Central memory CD4-positive, alpha-beta T cell (primary cell): Measurements from ENCODE around the gene CCDC149.

Source experiments
- DNase-seq: peaks from one replicate; pipeline ENCODE4 v3.0.0; 2022

The CCDC149 gene

GRCh38 chr4:24877868-24878635 is 34.8 kb downstream of the CCDC149 start:
- no peak for DNase-seq

GRCh38 chr4:24876431-24876830 is 36.4 kb downstream of the CCDC149 start:
- DNase-seq, result no peak

- no peak for DNase-seq
Measured at GRCh38 chr4:24872720-24873119, 40.1 kb downstream of the CCDC149 start.

- no peak for DNase-seq
Measured at GRCh38 chr4:24871210-24871609, 41.6 kb downstream of the CCDC149 start.

GRCh38 chr4:24867766-24868296 is 45.0 kb downstream of the CCDC149 start:
- DNase-seq, result no peak

GRCh38 chr4:24867251-24867650 is 45.6 kb downstream of the CCDC149 start:
- no peak for DNase-seq

- no peak for DNase-seq
Measured at GRCh38 chr4:24865401-24865800, 47.4 kb downstream of the CCDC149 start.

- no peak for DNase-seq
Measured at GRCh38 chr4:24863799-24864198, 49.0 kb downstream of the CCDC149 start.

GRCh38 chr4:24862073-24862751 is 50.6 kb downstream of the CCDC149 start:
- no peak for DNase-seq

GRCh38 chr4:24858550-24858949 is 54.3 kb downstream of the CCDC149 start:
- DNase-seq, result no peak

GRCh38 chr4:24858026-24858425 is 54.8 kb downstream of the CCDC149 start:
- no peak for DNase-seq

GRCh38 chr4:24856586-24856985 is 56.3 kb downstream of the CCDC149 start:
- no peak for DNase-seq

- no peak for DNase-seq
Measured at GRCh38 chr4:24855741-24856140, 57.1 kb downstream of the CCDC149 start.

- DNase-seq, result no peak
Measured at GRCh38 chr4:24853142-24853541, 59.7 kb downstream of the CCDC149 start.

GRCh38 chr4:24850674-24851073 is 62.2 kb downstream of the CCDC149 start:
- no peak for DNase-seq

- DNase-seq, result no peak
Measured at GRCh38 chr4:24849756-24850155, 63.1 kb downstream of the CCDC149 start.

- no peak for DNase-seq
Measured at GRCh38 chr4:24849351-24849750, 63.5 kb downstream of the CCDC149 start.

- no peak for DNase-seq
Measured at GRCh38 chr4:24846716-24847115, 66.1 kb downstream of the CCDC149 start.

GRCh38 chr4:24845902-24846301 is 66.9 kb downstream of the CCDC149 start:
- DNase-seq, result no peak

GRCh38 chr4:24845132-24845531 is 67.7 kb downstream of the CCDC149 start:
- no peak for DNase-seq

- no peak for DNase-seq
Measured at GRCh38 chr4:24843096-24843495, 69.7 kb downstream of the CCDC149 start.

GRCh38 chr4:24842356-24842755 is 70.5 kb downstream of the CCDC149 start:
- DNase-seq, result no peak

GRCh38 chr4:24840826-24841543 is 71.9 kb downstream of the CCDC149 start:
- no peak for DNase-seq

GRCh38 chr4:24840362-24840761 is 72.5 kb downstream of the CCDC149 start:
- no peak for DNase-seq
